ENCODE results near the gene WDCP.
A peak's percentile ranks its signal among the peaks of the same experiment; 100 is the strongest.

Gene WDCP

DNA sequence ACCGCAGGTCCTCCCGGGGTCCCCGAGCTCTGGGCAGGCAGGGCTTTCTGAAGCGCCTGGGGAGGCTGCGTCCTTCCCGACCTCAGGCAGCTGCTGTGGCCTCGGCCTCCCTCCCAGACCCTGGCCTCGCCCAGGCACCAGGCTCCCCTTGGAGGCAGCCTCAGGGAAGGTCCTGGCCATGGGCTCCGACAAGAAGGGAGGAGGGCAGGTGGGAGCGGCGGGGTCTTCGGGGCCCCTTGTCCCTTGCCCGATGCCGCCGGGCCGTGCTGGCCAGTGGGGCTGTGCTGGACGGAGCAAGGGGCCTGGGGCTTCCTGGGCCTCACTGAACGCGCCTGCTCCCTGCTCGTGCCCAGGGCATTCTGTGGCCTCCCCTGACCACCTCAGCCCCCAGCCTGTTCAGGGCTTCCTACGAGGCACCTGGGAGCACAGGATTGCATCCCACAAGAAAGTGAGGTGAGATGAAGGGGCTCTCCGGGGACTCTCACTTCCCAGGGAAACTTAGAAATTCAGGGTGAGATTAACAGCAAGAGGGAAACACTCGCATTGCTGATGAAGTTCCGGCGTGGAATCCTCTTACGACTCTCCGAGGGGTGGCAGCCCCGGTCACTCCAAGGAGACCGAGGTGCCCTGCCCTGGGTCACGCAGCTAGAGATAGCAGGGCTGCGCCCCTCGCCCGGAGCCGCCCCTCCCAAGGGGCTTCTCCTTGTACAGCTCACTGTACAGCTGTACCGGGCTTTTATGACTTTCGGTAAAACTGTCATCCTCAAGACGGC is 36.5 kb downstream of the WDCP start:
- Histone ChIP-seq H3K27ac (peak overlapping the region in 2 of 21 experiments; percentile 30 to 72), H3K4me3 (peak overlapping the region in 5 of 7 experiments; percentile 18 to 41 (median 40))

DNA sequence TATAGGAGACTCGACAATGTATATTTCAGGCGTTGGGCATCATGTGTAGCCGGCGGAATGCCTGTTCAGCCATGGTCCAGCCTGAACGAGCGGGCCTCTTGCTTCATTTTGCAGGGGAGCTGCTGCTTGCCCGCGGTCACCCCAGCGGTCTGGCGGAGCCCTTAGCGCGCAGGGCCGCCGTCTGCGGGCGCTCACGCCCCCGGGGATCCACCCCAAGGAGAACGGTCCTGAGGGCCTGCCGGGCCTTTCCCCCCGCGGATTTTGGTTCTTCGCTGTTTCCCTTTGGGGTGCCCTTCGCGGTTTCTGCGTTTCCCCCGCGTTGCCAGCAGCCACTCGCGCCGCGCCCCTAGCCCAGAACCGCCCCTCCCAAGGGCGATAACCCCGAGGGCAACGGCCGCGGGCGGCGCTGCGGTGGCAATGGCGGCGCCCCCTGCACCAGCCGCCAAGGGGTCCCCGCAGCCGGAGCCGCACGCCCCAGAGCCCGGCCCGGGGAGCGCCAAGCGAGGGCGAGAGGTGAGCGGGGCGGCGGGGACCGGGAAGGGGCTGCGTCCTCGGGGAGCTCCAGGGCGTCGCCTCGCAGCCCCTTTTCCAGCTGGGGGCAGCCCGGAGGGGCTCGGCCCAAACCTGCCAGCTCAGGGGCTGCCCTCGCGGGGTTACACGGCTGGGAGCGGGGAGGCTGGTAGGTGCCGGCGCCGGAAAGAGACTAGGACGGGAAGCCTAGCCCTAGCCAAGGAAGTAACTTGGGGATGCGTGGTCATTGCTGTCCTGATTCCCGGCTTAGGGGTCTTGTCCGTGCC is 37.3 kb downstream of the WDCP start, which contains the start of gene MFSD2B:
Gene MFSD2B, plus strand, starts transcription at position 406 of the 797 bp plus-strand sequence. Its CDS starts 12 bp downstream, at position 418.
- Histone ChIP-seq H3K27ac (peak within 1 kb of the TSS in 3 of 21 experiments; percentile 27 to 72 (median 30)), H3K4me3 (peak within 1 kb of the TSS; percentile 18 to 41 (median 24))

DNA sequence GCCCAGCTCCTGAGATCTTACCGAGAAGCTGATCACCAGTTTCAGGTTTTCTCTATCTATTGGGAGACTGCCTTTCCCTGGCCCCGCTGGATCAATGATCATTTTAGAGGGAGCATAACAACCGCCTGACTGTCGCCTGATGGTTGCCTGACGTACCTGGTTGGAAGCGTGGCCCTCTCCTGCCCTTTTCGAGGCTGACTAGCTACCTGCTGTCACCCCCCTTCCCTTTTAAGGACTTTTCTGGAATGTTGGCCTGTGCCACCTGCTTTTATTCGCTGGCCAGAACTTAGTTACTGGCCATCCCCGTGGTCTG is 37.9 kb downstream of the WDCP start:
- Histone ChIP-seq H3K4me3 (peak overlapping the region in 1 of 7 experiments; percentile 41), H3K27ac (no peak overlapping the region)

DNA sequence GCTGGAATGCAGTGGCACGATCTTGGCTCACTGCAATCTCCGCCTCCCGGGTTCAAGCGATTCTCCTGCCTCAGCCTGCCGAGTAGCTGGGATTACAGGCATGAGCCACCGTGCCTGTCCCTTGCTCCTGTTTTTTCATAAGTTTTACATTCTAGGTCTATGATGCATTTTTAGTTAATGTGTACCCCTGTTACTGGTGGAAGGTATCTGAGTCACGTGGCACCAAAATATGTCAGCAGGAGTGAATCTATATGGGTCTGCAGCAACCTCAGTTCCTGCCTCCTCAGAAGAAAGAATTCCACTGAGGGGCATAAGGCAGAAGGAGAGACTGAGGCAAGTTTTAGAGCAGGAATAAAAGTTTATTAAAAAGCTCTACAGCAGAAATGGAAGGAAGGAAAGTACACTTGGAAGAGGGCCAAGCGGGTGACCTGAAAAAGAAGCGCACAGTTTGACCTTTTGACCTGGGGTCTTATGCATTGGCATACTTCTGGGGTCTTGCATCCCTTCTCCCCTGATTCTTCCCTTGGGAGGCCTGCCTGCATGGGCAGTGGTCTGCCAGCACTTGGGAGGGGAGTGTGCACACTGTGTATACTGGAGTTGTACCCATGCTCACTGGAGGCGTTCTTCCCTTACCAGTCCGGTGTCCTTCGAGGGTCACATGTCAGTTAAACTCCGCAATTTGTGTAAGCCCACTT is 38.4 kb downstream of the WDCP start:
- Histone ChIP-seq H3K27ac (no peak overlapping the region), H3K4me3 (no peak overlapping the region)

DNA sequence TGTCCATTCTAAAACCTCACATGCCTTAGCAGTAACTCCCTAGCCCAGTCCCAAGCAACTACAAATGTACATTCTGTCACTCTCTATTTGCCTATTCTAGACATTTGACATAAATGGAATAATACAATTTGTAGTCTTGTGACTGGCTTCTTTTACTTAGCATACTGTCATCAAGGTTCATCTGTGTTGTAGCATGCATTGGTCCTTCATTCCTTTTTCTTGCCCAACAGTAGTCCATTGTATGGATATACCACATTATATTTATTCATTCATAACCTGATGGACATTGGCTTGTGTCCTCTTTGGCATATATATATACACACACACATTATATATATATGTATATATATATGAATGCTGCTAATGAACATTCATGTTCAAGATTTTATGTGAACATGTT is 39.5 kb downstream of the WDCP start:
- H3K27ac ChIP-seq, result no peak overlapping the region
- no peak overlapping the region for H3K4me3 ChIP-seq

DNA sequence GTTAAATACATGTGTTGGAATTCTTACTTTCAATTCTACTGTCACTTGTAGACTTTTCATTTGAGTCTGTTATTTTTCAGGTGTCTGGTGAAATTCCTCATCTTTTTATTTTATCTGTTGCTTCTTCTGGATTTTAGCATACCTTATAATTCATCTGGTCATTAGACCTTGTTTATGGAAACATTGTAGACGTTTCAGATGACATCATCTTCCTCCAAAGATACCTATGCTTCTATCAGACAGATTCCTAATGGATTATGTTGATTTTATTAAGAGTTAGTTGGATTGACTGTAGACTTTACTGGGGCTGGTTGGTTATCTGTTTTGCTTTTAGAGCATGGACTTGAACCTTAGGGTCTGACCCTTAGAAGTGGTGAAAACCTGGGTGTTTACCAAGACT is 52.6 kb downstream of the WDCP start:
- Histone ChIP-seq H3K4me3 (no peak overlapping the region), H3K27ac (no peak overlapping the region)

DNA sequence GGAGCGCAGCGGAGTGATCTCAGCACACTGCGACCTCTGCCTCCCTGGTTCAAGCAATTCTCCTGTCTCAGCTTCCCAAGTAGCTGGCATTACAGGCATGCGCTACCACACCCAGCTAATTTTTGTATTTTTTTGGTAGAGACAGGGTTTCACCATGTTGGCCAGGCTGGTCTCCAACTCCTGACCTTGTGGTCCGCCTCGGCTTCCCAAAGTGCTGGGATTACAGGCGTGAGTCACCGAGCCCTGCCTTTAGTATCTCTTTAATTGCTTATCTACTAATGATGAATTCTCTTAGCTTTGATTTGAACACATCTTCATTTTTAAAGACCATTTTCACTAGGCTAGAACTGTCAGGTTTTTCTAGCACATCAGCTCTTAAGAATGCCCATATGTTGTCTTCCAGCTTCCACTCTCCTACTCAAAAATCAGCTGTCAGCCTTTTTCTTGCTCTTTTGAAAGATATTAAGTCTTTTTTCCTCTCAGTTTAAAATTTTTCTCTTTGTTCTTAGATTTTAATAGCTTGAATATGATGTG is 53.4 kb downstream of the WDCP start:
- Histone ChIP-seq H3K4me3 (no peak overlapping the region), H3K27ac (no peak overlapping the region)

DNA sequence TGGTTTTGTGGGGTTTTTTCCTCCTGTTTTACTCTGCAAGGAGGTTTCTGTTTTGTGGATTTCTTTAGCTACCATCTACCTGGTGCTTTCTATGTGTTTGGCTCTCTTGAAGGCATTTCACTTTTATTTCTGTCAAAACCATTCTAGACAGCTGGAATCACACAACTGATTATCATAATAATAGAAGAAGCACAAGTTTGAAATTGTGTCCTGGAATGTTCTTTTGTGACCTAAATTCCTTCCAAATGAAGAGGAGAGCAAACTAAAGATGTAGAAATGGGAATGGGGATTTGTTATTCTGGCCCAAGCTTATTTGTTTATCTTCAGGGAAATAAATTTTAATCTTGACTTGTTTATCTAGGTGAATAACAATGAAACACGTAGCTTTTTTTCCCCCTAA is 54.3 kb downstream of the WDCP start:
- Histone ChIP-seq H3K4me3 (no peak overlapping the region), H3K27ac (no peak overlapping the region)

DNA sequence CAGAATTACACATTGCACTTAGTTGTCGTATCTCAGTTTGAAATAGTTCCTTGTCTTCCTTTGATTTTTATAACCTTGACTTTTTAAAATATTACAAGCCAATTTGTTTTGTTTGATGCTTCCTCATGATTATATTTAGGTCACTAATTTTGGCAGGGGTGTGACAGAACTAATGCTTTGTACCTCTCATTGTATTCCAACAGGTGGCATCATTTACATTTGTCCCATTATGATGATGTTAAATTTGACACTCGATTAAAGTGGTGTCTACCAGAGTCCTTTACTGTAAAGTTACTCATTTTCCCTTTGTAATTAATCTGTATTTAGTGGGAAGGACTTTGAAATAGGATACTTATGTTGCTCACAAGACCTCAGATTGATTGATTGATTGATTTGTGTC is 58.8 kb downstream of the WDCP start:
- H3K27ac ChIP-seq, result no peak overlapping the region
- H3K4me3 ChIP-seq, result no peak overlapping the region
